H1 (cell line): ENCODE data around the gene CCN6. TPM values are rescaled to one million over a fixed set of nuclear protein-coding genes. Genes with fewer than 3 reads are reported as not detected.

Source experiments
- CTCF ChIA-PET: fragments of 300-600 bp; sonication (Branson Sonifier 250); formaldehyde crosslinking; loops from one replicate; lab custom pipeline; 2021; ENCODE audit not compliant: partially characterized antibody; lab: Charles Lee
- POLR2A ChIA-PET: fragments of 300-600 bp; sonication (Branson Sonifier 250); formaldehyde crosslinking; loops from one replicate; lab custom pipeline; 2021; ENCODE audit warnings: inconsistent platforms; ENCODE audit not compliant: partially characterized antibody; lab: Charles Lee
- DNase-seq, 2 experiments: peaks; one replicate each; pipeline versions ENCODE4 v3.0.0 to v3.0.0-alpha.2; 2010 to 2022; ENCODE audit warnings: low spot score in 2 of 2, low read depth in 1 of 2, mixed read lengths in 1 of 2
- FAIRE-seq: peaks from 2 replicates; lab custom pipeline; 2011; peaks lifted over from hg19 to GRCh38; lab: Jason Lieb, UNC
- H2AFZ ChIP-seq: 2 replicates; pipeline ENCODE4 v1.8.1; 2012; ENCODE audit warnings: low read length, inconsistent platforms
- H2AK5ac ChIP-seq: 2 replicates; pipeline ENCODE4 v1.6.1; 2013; ENCODE audit warnings: low read depth, low read length
- H2BK120ac ChIP-seq: replicated peaks from 2 replicates; pipeline ENCODE3; 2013; ENCODE audit warnings: low read depth, low read length, inconsistent platforms
- H2BK12ac ChIP-seq: 2 replicates; pipeline ENCODE4 v1.6.1; 2013; ENCODE audit warnings: low read depth, low read length
- H2BK15ac ChIP-seq: 2 replicates; pipeline ENCODE4 v1.6.1; 2013; ENCODE audit warnings: low read length
- H2BK20ac ChIP-seq: 2 replicates; pipeline ENCODE4 v1.6.1; 2013; ENCODE audit warnings: low read length
- H2BK5ac ChIP-seq: 2 replicates; pipeline ENCODE4 v1.6.1; 2013; ENCODE audit warnings: low read depth, low read length
- H3K14ac ChIP-seq: 2 replicates; pipeline ENCODE4 v1.6.1; 2013; ENCODE audit warnings: inconsistent platforms; ENCODE audit not compliant: insufficient read length
- H3K18ac ChIP-seq: 2 replicates; pipeline ENCODE4 v1.6.1; 2013; ENCODE audit warnings: low read length; ENCODE audit errors: extremely low read depth
- H3K23ac ChIP-seq: 2 replicates; pipeline ENCODE4 v1.6.1; 2013; ENCODE audit warnings: inconsistent platforms; ENCODE audit not compliant: insufficient read length
- H3K23me2 ChIP-seq: 2 replicates; pipeline ENCODE4 v1.6.1; 2013; ENCODE audit warnings: low read depth, low read length
- H3K27ac ChIP-seq: 2 replicates; pipeline ENCODE4 v1.6.1; 2011; ENCODE audit warnings: low read depth, low read length, inconsistent platforms
- H3K27me3 ChIP-seq, 4 experiments: replicated peaks in 1 of 4; 1 replicate in 1 of 4; 2 replicates in 3 of 4; pipeline versions ENCODE4 v1.6.1 to v1.8.1; 2011 to 2013; ENCODE audit warnings: low read length in 3 of 4, mild to moderate bottlenecking in 3 of 4, inconsistent platforms in 2 of 4, mixed read lengths in 2 of 4, moderate library complexity in 1 of 4; ENCODE audit not compliant: control insufficient read depth in 3 of 4, insufficient read depth in 3 of 4; ENCODE audit errors: extremely low read depth in 1 of 4
- H3K36me3 ChIP-seq, 4 experiments: 2 replicates each; pipeline versions ENCODE4 v1.6.1 to v1.8.1; 2011 to 2013; ENCODE audit warnings: mild to moderate bottlenecking in 4 of 4, low read length in 3 of 4, moderate library complexity in 2 of 4, control low read depth in 1 of 4, inconsistent platforms in 1 of 4; ENCODE audit not compliant: insufficient read depth in 4 of 4, control insufficient read depth in 2 of 4
- H3K4ac ChIP-seq: replicated peaks from 2 replicates; pipeline ENCODE3; 2013; ENCODE audit warnings: low read length, low read depth, mixed read lengths, inconsistent platforms; ENCODE audit not compliant: insufficient read length
- H3K4me1 ChIP-seq, 4 experiments: replicated peaks in 1 of 4; 1 replicate in 1 of 4; 2 replicates in 3 of 4; pipeline versions ENCODE4 v1.6.1 to v1.8.1; 2011 to 2013; ENCODE audit warnings: low read length in 3 of 4, inconsistent platforms in 2 of 4, mixed read lengths in 1 of 4; ENCODE audit not compliant: insufficient read depth in 4 of 4, control insufficient read depth in 3 of 4
- H3K4me2 ChIP-seq, 2 experiments: 2 replicates each; pipeline versions ENCODE4 v1.6.1 to v1.8.1; 2011 to 2013; ENCODE audit warnings: low read depth in 2 of 2, low read length in 2 of 2, control low read depth in 1 of 2, inconsistent platforms in 1 of 2, mild to moderate bottlenecking in 1 of 2; ENCODE audit not compliant: insufficient read depth in 1 of 2
- H3K4me3 ChIP-seq, 4 experiments: fragments of 200-600, 300-600 bp in 1 of 4; sonication (generic), shearing (Covaris generic), sonication (Bioruptor Twin) in 1 of 4; 2 replicates each; pipeline versions ENCODE4 v1.5.1 to v1.8.1; 2011 to 2016; ENCODE audit warnings: low read length in 4 of 4, low read depth in 3 of 4, control low read depth in 2 of 4, inconsistent platforms in 2 of 4, mild to moderate bottlenecking in 2 of 4, mixed read lengths in 1 of 4, moderate library complexity in 1 of 4; ENCODE audit not compliant: insufficient read depth in 2 of 4; ENCODE audit errors: extremely low read depth in 1 of 4
- H3K56ac ChIP-seq: replicated peaks from 2 replicates; pipeline ENCODE3; 2013; ENCODE audit warnings: low read depth, mild to moderate bottlenecking, mixed read lengths, low read length, inconsistent platforms; ENCODE audit not compliant: insufficient read length
- H3K79me1 ChIP-seq: 2 replicates; pipeline ENCODE4 v1.6.1; 2013; ENCODE audit warnings: low read depth, low read length, control low read depth
- H3K79me2 ChIP-seq, 2 experiments: 2 replicates each; pipeline versions ENCODE4 v1.6.1 to v1.8.1; 2012 to 2013; ENCODE audit warnings: low read length in 2 of 2, mild to moderate bottlenecking in 2 of 2, inconsistent platforms in 1 of 2; ENCODE audit not compliant: insufficient read depth in 2 of 2, control insufficient read depth in 1 of 2
- H3K9ac ChIP-seq, 4 experiments: replicated peaks in 1 of 4; 1 replicate in 1 of 4; 2 replicates in 3 of 4; pipeline versions ENCODE4 v1.6.1 to v1.8.1; 2011 to 2013; ENCODE audit warnings: low read depth in 3 of 4, low read length in 3 of 4, control low read depth in 2 of 4, mild to moderate bottlenecking in 2 of 4, moderate library complexity in 2 of 4, inconsistent platforms in 1 of 4; ENCODE audit errors: extremely low read depth in 1 of 4
- H3K9me3 ChIP-seq, 2 experiments: 2 replicates each; pipeline versions ENCODE4 v1.6.1 to v1.8.1; 2012 to 2013; ENCODE audit warnings: mild to moderate bottlenecking in 2 of 2, moderate library complexity in 2 of 2, control low read depth in 1 of 2, inconsistent platforms in 1 of 2, low read depth in 1 of 2, low read length in 1 of 2, mixed read lengths in 1 of 2; ENCODE audit not compliant: insufficient read depth in 2 of 2
- H4K20me1 ChIP-seq, 2 experiments: replicated peaks in 1 of 2; 2 replicates each; pipeline versions ENCODE3 to v1.8.1; 2011 to 2013; ENCODE audit warnings: inconsistent platforms in 2 of 2, low read length in 2 of 2, mild to moderate bottlenecking in 1 of 2; ENCODE audit not compliant: insufficient read depth in 2 of 2, control insufficient read depth in 1 of 2
- H4K5ac ChIP-seq: 2 replicates; pipeline ENCODE4 v1.6.1; 2013; ENCODE audit warnings: low read length, low read depth, mixed read lengths, inconsistent platforms; ENCODE audit not compliant: insufficient read length
- H4K8ac ChIP-seq: 2 replicates; pipeline ENCODE4 v1.8.0; 2013; ENCODE audit warnings: mild to moderate bottlenecking, moderate library complexity, low read length, inconsistent platforms; ENCODE audit not compliant: insufficient read depth; ENCODE audit errors: extremely low read depth
- H4K91ac ChIP-seq: replicated peaks from 2 replicates; pipeline ENCODE3; 2013; ENCODE audit warnings: low read length, mixed read lengths, inconsistent platforms; ENCODE audit not compliant: insufficient read length
- ATF3 ChIP-seq: IDR thresholded peaks from 2 replicates; pipeline ENCODE4 v1.6.1; 2011; ENCODE audit warnings: low read depth, mild to moderate bottlenecking, low read length; ENCODE audit not compliant: insufficient read depth
- CBX8 ChIP-seq: fragments of 300-800, 300-1000 bp; sonication (generic); IDR thresholded peaks from 2 replicates; pipeline ENCODE4 v1.7.1; 2016; ENCODE audit warnings: low read depth, low read length, borderline replicate concordance
- CREB1 ChIP-seq: IDR thresholded peaks from 2 replicates; pipeline ENCODE4 v1.6.1; 2012; ENCODE audit warnings: inconsistent platforms
- HDAC2 ChIP-seq, 2 experiments: fragments of 300-600 bp in 1 of 2; sonication (generic) in 1 of 2; IDR thresholded peaks; 2 replicates each; pipeline ENCODE4 v1.6.1; 2011 to 2012; ENCODE audit warnings: low read depth in 2 of 2, low read length in 2 of 2, mild to moderate bottlenecking in 2 of 2, moderate library complexity in 2 of 2, borderline replicate concordance in 1 of 2, inconsistent platforms in 1 of 2
- RNF2 ChIP-seq: fragments of 200-900, 300-1000 bp; sonication (generic); IDR thresholded peaks from 2 replicates; pipeline ENCODE4 v1.7.1; 2016; ENCODE audit warnings: borderline replicate concordance, low read depth, mild to moderate bottlenecking, antibody characterized with exemption, low read length; ENCODE audit not compliant: poor library complexity, severe bottlenecking; ENCODE audit errors: missing control alignments
- SIN3A ChIP-seq, 2 experiments: IDR thresholded peaks in 1 of 2; conservative IDR thresholded peaks in 1 of 2; 2 replicates each; pipeline ENCODE4 v1.6.1; 2011 to 2012; ENCODE audit warnings: low read length in 2 of 2, improper control_type of control experiment in 1 of 2, low read depth in 1 of 2, mild to moderate bottlenecking in 1 of 2
- TEAD4 ChIP-seq: IDR thresholded peaks from 2 replicates; pipeline ENCODE4 v1.6.1; 2012; ENCODE audit warnings: low read depth, low read length, inconsistent platforms, mixed read lengths
- WGBS, 2 experiments: shearing (Covaris generic) in 1 of 2; methylation state at CpG; one replicate each; pipeline versions ENCODE4 v1.1.6 to v1.1.7; 2013 to 2015; ENCODE audit warnings: low lambda C conversion rate in 2 of 2, mixed read lengths in 2 of 2, inconsistent platforms in 1 of 2, low coverage in 1 of 2, missing lambda C conversion rate in 1 of 2; ENCODE audit not compliant: insufficient replicate concordance in 2 of 2, insufficient coverage in 1 of 2, insufficient read length in 1 of 2; ENCODE audit errors: extremely low coverage in 1 of 2, missing lambda C conversion rate in 1 of 2; 5-methylcytosine and 5-hydroxymethylcytosine counted together
- polyA plus RNA-seq, 7 experiments: library from polyadenylated mRNA; depleted of rRNA in 3 of 7; stranded (reverse) in 5 of 7; unstranded in 2 of 7; fragments of >200 nt in 5 of 7; fragments of 200-250 nt in 2 of 7; gene quantifications; 1 replicate in 5 of 7; 2 replicates in 1 of 7; 4 replicates in 1 of 7; pipeline versions ENCODE4 v1.2.1 to v1.2.3, GENCODE V29; 2011 to 2013; ENCODE audit warnings: missing spikeins in 2 of 7, mixed read lengths in 2 of 7
- total RNA-seq: library from RNA; stranded (reverse); fragmentation: NEBNext Ultra II Directional; extraction: Animal tissue kit (Norgen Biotek cat#: 25700); gene quantifications from 2 replicates; pipeline ENCODE4 v1.2.1, GENCODE V29; 2021

The CCN6 gene
- total and polyA plus RNA-seq, 2 of the 8 experiments (the other 6 are each of a cell fraction or from before 2014, with no cell fraction given) = not detected

- FAIRE-seq = no peak
- no peak overlapping the region for H3K4me2 ChIP-seq
- whole genome bisulfite sequencing, 2 experiments = 83% methylated on average over 5 of the region's 5 CpGs; no CpG with 5 or more reads in 1 of the 2 experiments
- no peak overlapping the region for H3K9ac ChIP-seq
- no peaks in the 10 kb centered on the region for H4K20me1 ChIP-seq
- no peak overlapping the region for H4K91ac ChIP-seq
- H2AFZ ChIP-seq = no peak overlapping the region
- H3K27me3 ChIP-seq = no peaks in the 10 kb centered on the region
- no peak overlapping the region for H2BK12ac ChIP-seq
- H2AK5ac ChIP-seq = no peak overlapping the region
- H3K79me1 ChIP-seq = no peaks in the 10 kb centered on the region; the same call in 1 of the 2 replicates
- ChIA-PET POLR2A (no interaction called here), CTCF (interaction anchor here (0.7 to 1.2 kb wide), 3 partner anchors 24 to 137 kb away, joined by 3 to 4 read pairs (median 3); no protein-coding TSS in a partner anchor)
- H3K9me3 ChIP-seq = no peaks in the 10 kb centered on the region
- H3K27ac ChIP-seq = no peak overlapping the region
- no peak for DNase-seq
- no peak overlapping the region for H3K4me3 ChIP-seq
- H3K4me1 ChIP-seq = no peaks in the 10 kb centered on the region
- no peak overlapping the region for H3K4ac ChIP-seq
- H2BK5ac ChIP-seq = no peak overlapping the region
- no peak overlapping the region for H4K5ac ChIP-seq
- no peak overlapping the region for H3K56ac ChIP-seq
- no peak overlapping the region for H2BK15ac ChIP-seq
- no peaks in the 10 kb centered on the region for H3K23me2 ChIP-seq
- H3K14ac ChIP-seq = no peak overlapping the region
- H3K79me2 ChIP-seq = no peaks in the 10 kb centered on the region
- H3K23ac ChIP-seq = no peak overlapping the region
- no peak overlapping the region for H2BK120ac ChIP-seq
- no peak overlapping the region for H3K18ac ChIP-seq
- no peaks in the 10 kb centered on the region for H3K36me3 ChIP-seq
- TF ChIP-seq CBX8 = no peak
- TF ChIP-seq ATF3 = no peak
- no peak for TF ChIP-seq SIN3A (conservative IDR thresholded peaks at IDR 0.05 in 1 of 2, IDR thresholded peaks at IDR 0.05 in 1 of 2; ENCODE audit: low read depth in 1 of 2, low read length in 2 of 2)
- TF ChIP-seq HDAC2 (IDR thresholded peaks at IDR 0.05; ENCODE audit: borderline replicate concordance in 1 of 2, low read depth in 2 of 2, low read length in 2 of 2) = no peak
- TF ChIP-seq CREB1 = no peak
- TF ChIP-seq RNF2 = no peak
- no peak for TF ChIP-seq TEAD4
- H4K8ac ChIP-seq = no peak overlapping the region
- no peak overlapping the region for H2BK20ac ChIP-seq
Measured at GRCh38 chr6:112004201-112005012, 49.5 kb upstream of the CCN6 start.
